GM18505 (cell line): Measurements from ENCODE around the gene CDK17.
"Not testable (repeated sequence)": the region's sequence is repeated elsewhere in the genome, so short reads cannot be mapped to it uniquely, and the experiment has no call there.

Experiments used
- ATAC-seq: cut with Tn5 transposase; IDR thresholded peaks from one replicate; pipeline ENCODE4 v1.9.1; 2021; ENCODE audit not compliant: unreplicated experiment
- POLR2A ChIP-seq: IDR thresholded peaks from 4 replicates; pipeline ENCODE4 v1.6.1; 2011; ENCODE audit warnings: borderline replicate concordance; ENCODE audit not compliant: insufficient read depth, insufficient read length; ENCODE audit errors: extremely low read depth

Gene CDK17

DNA sequence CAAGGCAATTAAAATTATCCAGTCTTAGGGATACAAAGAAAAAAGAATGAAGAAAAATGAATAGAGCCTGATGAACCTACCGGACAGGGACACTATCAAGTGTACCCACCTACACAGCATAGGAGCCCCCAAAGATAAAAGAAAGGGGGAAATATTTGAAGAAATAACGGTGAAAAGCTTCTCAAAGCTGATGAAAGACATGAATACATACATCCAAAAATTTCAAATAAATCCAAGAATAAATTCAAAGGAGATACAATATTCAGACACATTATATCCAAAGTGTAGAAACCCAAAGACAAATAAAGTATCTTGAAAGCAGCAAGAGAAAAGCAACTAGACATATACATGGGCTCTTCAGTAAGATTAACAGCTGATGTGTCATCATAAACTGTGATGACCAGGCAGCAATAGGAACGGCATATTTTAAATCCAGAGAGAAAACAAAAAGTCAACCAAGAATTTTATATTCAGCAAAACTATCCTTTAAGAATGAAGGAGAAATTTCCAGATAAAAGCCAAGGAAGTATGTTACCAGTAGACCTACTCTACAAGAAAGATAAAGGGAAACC lies 56.0 kb downstream of the CDK17 start:
- TF ChIP-seq POLR2A, result no peak
- no peak for ATAC-seq

GRCh38 chr12:96343347-96343954 lies 56.8 kb downstream of the CDK17 start:
- peak; percentile 72 for ATAC-seq
- TF ChIP-seq POLR2A, result no peak

GRCh38 chr12:96339666-96340065 lies 60.6 kb downstream of the CDK17 start:
- not testable (repeated sequence) for ATAC-seq

GRCh38 chr12:96338852-96339471 lies 61.3 kb downstream of the CDK17 start:
- no peak for TF ChIP-seq POLR2A
- no peak for ATAC-seq

DNA sequence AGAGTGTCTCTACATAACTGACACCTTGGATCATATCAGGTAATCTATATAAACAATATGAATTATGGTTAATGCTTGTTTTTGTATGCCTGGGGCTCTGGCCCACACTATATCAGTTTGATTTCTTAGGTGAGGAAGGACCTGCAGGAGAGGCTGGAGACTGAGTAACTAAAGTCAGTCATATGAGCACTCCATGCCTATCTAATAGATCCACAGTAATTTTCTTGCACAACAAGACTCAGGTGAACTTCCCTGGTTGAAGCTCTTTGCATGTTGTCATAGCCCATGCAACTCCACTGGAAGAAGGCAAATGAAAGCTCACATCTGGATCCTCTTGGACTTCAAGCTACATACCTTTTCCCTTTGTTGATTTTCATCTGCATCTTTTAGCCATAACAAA lies 62.3 kb downstream of the CDK17 start:
- no peak for ATAC-seq
- no peak for TF ChIP-seq POLR2A

- no peak for ATAC-seq
- no peak for TF ChIP-seq POLR2A
Measured at GRCh38 chr12:96336489-96336888, 63.8 kb downstream of the CDK17 start.

- ATAC-seq, result peak; percentile 83
- TF ChIP-seq POLR2A, result no peak
Measured at GRCh38 chr12:96335270-96335669, 65.0 kb downstream of the CDK17 start.

- no peak for TF ChIP-seq POLR2A
- ATAC-seq, result no peak
Measured at GRCh38 chr12:96334502-96334901, 65.7 kb downstream of the CDK17 start.

GRCh38 chr12:96329545-96329944 lies 70.7 kb downstream of the CDK17 start:
- no peak for ATAC-seq
- TF ChIP-seq POLR2A, result no peak

DNA sequence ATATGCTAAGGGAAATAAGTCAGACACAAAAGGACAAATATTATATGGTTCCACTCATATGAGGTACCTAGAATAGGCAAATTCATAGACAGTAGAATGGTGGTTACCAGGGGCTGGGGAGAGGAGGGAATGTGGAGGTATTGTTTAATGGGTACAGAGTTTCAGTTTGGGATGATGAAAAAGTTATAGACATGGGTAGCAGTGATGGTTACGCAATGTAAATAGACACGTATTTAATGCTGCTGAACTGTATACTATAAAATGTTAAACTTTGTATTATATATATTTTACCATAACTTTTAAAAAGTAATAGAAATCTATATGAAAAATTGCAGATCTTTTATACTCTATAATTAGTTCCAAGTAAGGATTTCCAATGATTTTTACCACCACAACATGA lies 71.2 kb downstream of the CDK17 start:
- no peak for ATAC-seq
- no peak for TF ChIP-seq POLR2A

- no peak for TF ChIP-seq POLR2A
- peak; percentile 18 for ATAC-seq
Measured at GRCh38 chr12:96327889-96328288, 72.3 kb downstream of the CDK17 start.

DNA sequence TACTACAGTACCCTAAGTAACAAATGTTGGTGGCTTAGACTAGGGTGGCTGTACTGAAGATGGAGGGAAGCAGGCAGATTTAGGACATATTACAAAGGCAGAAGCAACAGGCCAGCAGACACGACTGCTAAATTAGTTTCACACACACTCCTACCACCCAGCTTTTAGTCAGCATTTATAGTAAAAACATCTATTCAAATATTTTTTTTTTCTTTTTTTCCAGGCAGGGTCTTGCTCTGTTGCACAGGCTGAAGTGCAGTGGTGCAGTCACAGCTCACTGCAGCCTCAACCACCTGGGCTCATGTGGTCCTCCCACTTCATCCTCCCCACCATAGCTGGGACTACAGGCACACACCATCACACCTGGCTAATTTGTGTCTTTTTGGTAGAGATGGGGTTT lies 72.9 kb downstream of the CDK17 start:
- ATAC-seq, result peak; percentile 91
- no peak for TF ChIP-seq POLR2A

DNA sequence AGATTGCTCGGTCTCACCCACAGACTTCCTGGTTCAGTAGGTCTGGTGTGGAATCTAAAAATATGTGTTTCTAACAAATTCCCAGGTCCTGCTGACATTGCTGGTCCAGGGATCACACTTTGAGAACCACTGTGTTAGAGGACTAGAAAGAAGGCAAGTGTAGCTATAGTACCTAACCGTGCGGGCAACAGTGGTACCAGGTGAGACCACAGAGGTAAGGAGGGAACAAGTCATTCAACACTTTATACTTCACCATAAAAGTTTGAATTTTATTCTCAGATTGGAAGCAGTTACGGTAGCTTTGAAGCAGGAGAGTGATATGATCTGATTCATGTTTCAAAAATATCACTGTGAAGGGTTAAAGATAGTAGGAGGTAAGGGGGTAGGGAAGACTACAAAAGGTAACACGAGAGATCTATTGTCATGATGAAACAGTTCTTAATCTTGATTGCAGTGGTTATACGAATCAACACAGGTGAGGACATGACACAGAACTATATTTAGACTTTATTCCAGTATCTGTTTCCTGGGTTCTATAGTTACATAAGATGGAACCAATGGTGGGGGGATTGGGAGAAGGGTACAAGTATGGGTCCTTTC lies 73.5 kb downstream of the CDK17 start:
- TF ChIP-seq POLR2A, result no peak
- ATAC-seq, result no peak

DNA sequence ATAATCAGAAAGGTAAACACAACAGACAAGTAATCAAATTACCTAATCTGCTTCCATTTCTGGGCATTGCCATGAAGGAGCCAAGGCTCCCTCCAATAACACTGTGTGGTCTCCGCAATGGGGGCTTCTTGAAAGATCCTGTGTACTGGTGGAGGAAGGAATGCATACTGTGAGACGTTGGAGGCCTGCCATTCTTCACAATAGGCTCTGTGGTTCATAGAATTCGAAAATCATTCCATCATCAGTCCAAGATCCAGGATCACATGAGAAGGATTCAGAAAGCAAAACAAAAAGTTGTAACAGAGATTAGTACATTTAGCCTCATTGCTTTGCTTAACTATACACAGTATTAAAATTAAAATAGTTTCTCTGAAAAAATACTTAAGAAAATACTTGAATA lies 76.3 kb downstream of the CDK17 start:
- no peak for ATAC-seq
- no peak for TF ChIP-seq POLR2A
